Skeletal muscle tissue (tissue), 4 donors: ENCODE measurements around the gene UGT1A1. TPM values are rescaled to one million over a fixed set of nuclear protein-coding genes. Genes with fewer than 3 reads are reported as not detected.
"Not testable (repeated sequence)": the region's sequence is repeated elsewhere in the genome, so short reads cannot be mapped to it uniquely, and the experiment has no call there.

Source experiments
- H3K27ac ChIP-seq: one replicate; pipeline ENCODE4 v1.7.0; 2013; ENCODE audit warnings: mild to moderate bottlenecking, low read depth, low read length, inconsistent platforms
- H3K27me3 ChIP-seq, 3 donors: one replicate each; pipeline ENCODE4 v1.7.0; 2013; ENCODE audit warnings: low read length in 3 of 3; ENCODE audit not compliant: control insufficient read depth in 3 of 3, insufficient read depth in 3 of 3
- H3K36me3 ChIP-seq, 3 donors: one replicate each; pipeline ENCODE4 v1.7.0; 2013; ENCODE audit warnings: low read length in 3 of 3; ENCODE audit not compliant: control insufficient read depth in 3 of 3, insufficient read depth in 3 of 3
- H3K4me1 ChIP-seq, 3 donors: one replicate each; pipeline ENCODE4 v1.7.0; 2013; ENCODE audit warnings: low read length in 3 of 3, mild to moderate bottlenecking in 3 of 3; ENCODE audit not compliant: control insufficient read depth in 3 of 3, insufficient read depth in 3 of 3
- H3K4me3 ChIP-seq, 3 donors: one replicate each; pipeline ENCODE4 v1.7.0; 2013; ENCODE audit warnings: low read length in 3 of 3
- H3K9ac ChIP-seq, 3 donors: one replicate each; pipeline ENCODE4 v1.7.0; 2013; ENCODE audit warnings: low read length in 3 of 3, mild to moderate bottlenecking in 3 of 3, moderate library complexity in 2 of 3, low read depth in 1 of 3
- H3K9me3 ChIP-seq, 3 donors: one replicate each; pipeline ENCODE4 v1.7.0; 2013; ENCODE audit warnings: low read length in 3 of 3; ENCODE audit not compliant: control insufficient read depth in 3 of 3
- total RNA-seq: library from RNA; depleted of rRNA; stranded (reverse); fragments of >200 nt; gene quantifications from one replicate; pipeline ENCODE4 v1.2.3, GENCODE V29; 2014
- donor health status: Osteomylitis.

Gene UGT1A1
- total RNA-seq: not detected

- Histone ChIP-seq H3K4me3 (no peak within 1 kb of the TSS), H3K27ac (no peak within 1 kb of the TSS), H3K36me3 (no peaks in the 10 kb centered on the region), H3K27me3 (peaks cover 0 to 2% (median 0%) of the 10 kb centered on the region in 3 donors), H3K9me3 (peaks cover 0 to under 1% (median 0%) of the 10 kb centered on the region in 3 donors), H3K4me1 (no peaks in the 10 kb centered on the region), H3K9ac (no peak within 1 kb of the TSS)
These were observed at the start of gene UGT1A1 for GRCh38 chr2:233760043-233760442. UGT1A1 (plus strand) TSS chr2:233760270; CDS start chr2:233760288, 18 bp downstream.

DNA sequence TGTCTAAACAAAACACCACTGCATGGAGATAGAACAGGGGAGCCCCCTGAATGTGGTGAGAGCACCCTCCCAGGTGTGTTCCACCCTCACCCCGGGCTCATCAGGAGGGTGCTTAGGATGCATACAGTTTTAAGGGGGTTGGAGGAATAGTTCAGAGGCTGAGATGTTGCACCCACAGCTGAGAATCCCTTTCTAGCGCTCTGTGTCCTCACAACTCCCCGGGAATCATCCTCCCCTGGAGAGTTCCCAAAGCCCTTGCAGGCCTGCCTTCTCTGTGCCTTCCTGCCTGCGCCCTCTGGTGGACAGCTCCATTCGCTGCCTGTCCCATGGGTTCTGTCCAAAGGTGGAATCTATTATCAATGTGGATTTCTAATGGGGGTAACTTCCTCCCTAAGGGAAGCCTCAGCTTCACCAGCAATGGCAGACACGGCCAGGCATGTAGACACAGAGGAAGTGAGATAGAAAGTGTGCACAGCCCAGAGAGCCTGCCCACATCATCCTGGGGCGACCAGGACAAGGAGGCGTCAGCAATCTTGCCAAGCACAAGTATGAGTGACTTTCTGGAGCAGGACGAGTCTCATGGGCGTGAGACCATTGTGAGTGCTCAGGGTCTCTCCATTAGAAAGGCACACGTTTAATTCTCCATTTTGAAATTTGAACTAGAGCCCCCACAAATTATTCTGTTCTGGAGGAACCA is 48.6 kb upstream of the UGT1A1 start:
- Histone ChIP-seq H3K4me1 (no peaks in the 10 kb centered on the region), H3K9ac (no peak overlapping the region), H3K27ac (no peak overlapping the region), H3K27me3 (peaks cover 0 to 3% (median 0%) of the 10 kb centered on the region in 3 donors), H3K9me3 (no peaks in the 10 kb centered on the region), H3K4me3 (no peak overlapping the region), H3K36me3 (no peaks in the 10 kb centered on the region)

- H3K9me3 ChIP-seq: no peaks in the 10 kb centered on the region
- peaks cover 0 to 11% (median 0%) of the 10 kb centered on the region in 3 donors for H3K27me3 ChIP-seq
- no peaks in the 10 kb centered on the region for H3K36me3 ChIP-seq
- no peak within 1 kb of the TSS for H3K4me3 ChIP-seq
- no peaks in the 10 kb centered on the region for H3K4me1 ChIP-seq
- no peak within 1 kb of the TSS for H3K9ac ChIP-seq
- no peak within 1 kb of the TSS for H3K27ac ChIP-seq
These were observed 47.3 kb upstream of the UGT1A1 start, which contains the start of gene UGT1A5 for GRCh38 chr2:233712611-233713261. UGT1A5 (plus strand) TSS chr2:233712907; CDS start chr2:233712992, 85 bp downstream.

DNA sequence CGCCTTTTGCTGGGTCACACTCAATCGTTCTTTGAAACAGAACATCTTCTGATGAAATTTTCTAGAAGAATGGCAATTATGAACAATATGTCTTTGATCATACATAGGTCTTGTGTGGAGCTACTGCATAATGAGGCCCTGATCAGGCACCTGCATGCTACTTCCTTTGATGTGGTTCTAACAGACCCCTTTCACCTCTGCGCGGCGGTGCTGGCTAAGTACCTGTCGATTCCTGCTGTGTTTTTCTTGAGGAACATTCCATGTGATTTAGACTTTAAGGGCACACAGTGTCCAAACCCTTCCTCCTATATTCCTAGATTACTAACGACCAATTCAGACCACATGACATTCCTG is 46.8 kb upstream of the UGT1A1 start:
- H3K4me3 ChIP-seq: no peak overlapping the region
- H3K36me3 ChIP-seq: no peaks in the 10 kb centered on the region
- no peak overlapping the region for H3K27ac ChIP-seq
- H3K9me3 ChIP-seq: no peaks in the 10 kb centered on the region
- H3K9ac ChIP-seq: no peak overlapping the region
- peaks cover 0 to 11% (median 0%) of the 10 kb centered on the region in 3 donors for H3K27me3 ChIP-seq
- H3K4me1 ChIP-seq: no peaks in the 10 kb centered on the region

DNA sequence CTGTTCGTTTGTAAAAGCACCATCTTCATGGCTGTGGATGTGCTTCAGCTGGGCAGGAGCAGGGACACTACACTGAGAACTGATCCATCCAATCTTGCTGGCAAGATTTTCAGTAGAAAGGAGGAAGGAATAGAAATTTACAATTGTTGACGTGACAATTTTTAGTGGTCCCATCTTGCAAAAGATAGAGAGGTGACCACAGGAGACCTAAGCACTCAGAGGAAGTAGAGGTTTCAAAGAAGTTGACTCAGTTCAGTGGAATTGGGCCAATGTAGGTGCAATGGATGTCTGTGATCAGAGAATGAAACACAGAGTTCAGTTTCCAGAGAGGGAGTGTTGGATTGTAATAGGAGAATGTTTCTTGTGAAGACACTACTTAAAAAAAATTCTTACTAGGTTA is 45.9 kb upstream of the UGT1A1 start:
- H3K9ac ChIP-seq: no peak overlapping the region
- no peaks in the 10 kb centered on the region for H3K4me1 ChIP-seq
- no peak overlapping the region for H3K4me3 ChIP-seq
- no peaks in the 10 kb centered on the region for H3K36me3 ChIP-seq
- H3K9me3 ChIP-seq: no peaks in the 10 kb centered on the region
- peaks cover 0 to 11% (median 0%) of the 10 kb centered on the region in 3 donors for H3K27me3 ChIP-seq
- H3K27ac ChIP-seq: no peak overlapping the region

- Histone ChIP-seq H3K9me3 (peaks cover 0 to 2% (median 0%) of the 10 kb centered on the region in 3 donors), H3K36me3 (no peaks in the 10 kb centered on the region), H3K27me3 (peaks cover 0 to 12% (median 0%) of the 10 kb centered on the region in 3 donors), H3K4me3 (no peak within 1 kb of the TSS), H3K9ac (no peak within 1 kb of the TSS), H3K4me1 (no peaks in the 10 kb centered on the region), H3K27ac (no peak within 1 kb of the TSS)
These were observed 41.5 kb upstream of the UGT1A1 start, which contains the start of gene UGT1A4 for GRCh38 chr2:233718552-233718951. UGT1A4 (plus strand) TSS chr2:233718736; CDS start chr2:233718821, 85 bp downstream.

- no peaks in the 10 kb centered on the region for H3K9me3 ChIP-seq
- H3K4me3 ChIP-seq: no peak within 1 kb of the TSS
- H3K36me3 ChIP-seq: no peaks in the 10 kb centered on the region
- H3K4me1 ChIP-seq: no peaks in the 10 kb centered on the region
- H3K9ac ChIP-seq: no peak within 1 kb of the TSS
- no peaks in the 10 kb centered on the region for H3K27me3 ChIP-seq
- no peak within 1 kb of the TSS for H3K27ac ChIP-seq
These were observed 31.3 kb upstream of the UGT1A1 start, which contains the start of gene UGT1A3 for GRCh38 chr2:233728723-233729301. UGT1A3 (plus strand) TSS chr2:233729042; CDS start chr2:233729127, 85 bp downstream.

DNA sequence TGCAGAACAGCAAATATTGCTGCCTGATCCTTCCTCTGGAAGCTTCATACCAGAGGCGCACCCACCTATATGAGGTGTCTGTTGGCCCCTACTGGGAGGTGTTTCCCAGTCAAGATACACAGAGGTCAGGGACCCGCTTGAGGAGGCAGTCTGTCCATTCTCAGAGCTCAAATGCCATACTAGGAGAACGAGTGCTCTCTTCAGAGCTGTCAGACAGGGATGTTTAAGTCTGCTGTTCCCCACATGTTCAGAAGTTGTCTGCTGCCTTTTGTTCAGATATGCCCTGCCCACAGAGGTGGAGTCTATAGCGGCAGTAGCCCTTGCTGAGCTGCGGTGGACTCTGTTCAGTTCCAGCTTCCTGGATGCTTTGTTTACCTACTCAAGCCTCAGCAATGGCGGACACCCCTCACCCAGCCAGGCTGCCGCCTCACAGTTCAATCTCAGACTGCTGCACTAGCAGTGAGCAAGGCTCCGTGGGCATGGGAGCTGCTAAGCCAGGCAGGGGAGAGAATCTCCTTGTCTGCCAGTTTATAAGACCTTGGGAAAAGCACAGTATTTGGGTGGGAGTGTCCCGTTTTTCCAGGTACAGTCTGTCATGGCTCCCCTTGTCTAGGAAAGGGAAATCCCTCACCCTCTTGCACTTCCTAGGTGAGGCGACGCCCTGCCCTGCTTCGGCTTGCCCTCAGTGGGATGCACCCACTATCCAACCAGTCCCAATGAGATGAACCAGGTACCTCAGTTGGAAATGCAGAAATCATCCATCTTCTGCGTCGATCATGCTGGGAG is 23.0 kb upstream of the UGT1A1 start:
- H3K4me3 ChIP-seq, H3K27ac ChIP-seq, H3K9me3 ChIP-seq, H3K4me1 ChIP-seq, H3K9ac ChIP-seq, H3K36me3 ChIP-seq: not testable (repeated sequence)
- H3K27me3 ChIP-seq: peaks cover 0 to 10% (median 0%) of the 10 kb centered on the region in 3 donors

- Histone ChIP-seq H3K4me1 (no peaks in the 10 kb centered on the region), H3K27me3 (peaks cover 0 to 10% (median 0%) of the 10 kb centered on the region in 3 donors), H3K9me3 (no peaks in the 10 kb centered on the region)
These were observed 19.2 kb upstream of the UGT1A1 start for GRCh38 chr2:233740870-233741269.

More at GRCh38 chr2:233740870-233741269, 19.2 kb upstream of the UGT1A1 start:
- Histone ChIP-seq H3K9ac (no peak overlapping the region), H3K27ac (no peak overlapping the region), H3K36me3 (no peaks in the 10 kb centered on the region), H3K4me3 (no peak overlapping the region)
